Endothelial cell (in vitro differentiated cells): ENCODE measurements around the gene CAST. TPM values are rescaled to one million over a fixed set of nuclear protein-coding genes. Genes with fewer than 3 reads are reported as not detected.
A peak's percentile ranks its signal among the peaks of the same experiment; 100 is the strongest.
"Not testable (repeated sequence)": the region's sequence is repeated elsewhere in the genome, so short reads cannot be mapped to it uniquely, and the experiment has no call there.

Source experiments
- DNase-seq: peaks from one replicate; pipeline ENCODE4 v3.0.0; 2021; ENCODE audit warnings: low spot score
- H3K27ac Mint-ChIP-seq: one replicate; pipeline ENCODE4 v1.8.0; 2021; ENCODE audit warnings: mixed read lengths, inconsistent platforms; ENCODE audit not compliant: unreplicated experiment
- H3K27me3 Mint-ChIP-seq: one replicate; pipeline ENCODE4 v1.8.0; 2021; ENCODE audit warnings: mild to moderate bottlenecking, moderate library complexity, mixed read lengths, inconsistent platforms; ENCODE audit not compliant: unreplicated experiment
- H3K36me3 Mint-ChIP-seq: one replicate; pipeline ENCODE4 v1.8.0; 2021; ENCODE audit warnings: mild to moderate bottlenecking, low read depth, mixed read lengths, inconsistent platforms; ENCODE audit not compliant: unreplicated experiment
- H3K4me1 Mint-ChIP-seq: one replicate; pipeline ENCODE4 v1.8.0; 2021; ENCODE audit warnings: mild to moderate bottlenecking, mixed read lengths, inconsistent platforms; ENCODE audit not compliant: unreplicated experiment
- H3K4me3 Mint-ChIP-seq: one replicate; pipeline ENCODE4 v1.8.0; 2021; ENCODE audit warnings: mild to moderate bottlenecking, mixed read lengths, inconsistent platforms; ENCODE audit not compliant: unreplicated experiment
- H3K9me3 Mint-ChIP-seq: one replicate; pipeline ENCODE4 v1.8.0; 2021; ENCODE audit warnings: mixed read lengths, inconsistent platforms; ENCODE audit not compliant: unreplicated experiment
- CTCF ChIP-seq: fragments of 200-600 bp; sonication (generic); IDR thresholded peaks from one replicate; pipeline ENCODE4 v1.5.0; 2021; ENCODE audit warnings: antibody characterized with exemption; ENCODE audit not compliant: unreplicated experiment
- total RNA-seq: library from RNA; stranded (reverse); fragmentation: NEBNext Ultra II Directional; extraction: Animal tissue kit (Norgen Biotek cat#: 25700); gene quantifications from one replicate; pipeline ENCODE4 v1.2.1, GENCODE V29; 2021; ENCODE audit not compliant: unreplicated experiment

The CAST gene
- total RNA-seq, 1 donor from 2014 or later: 105 TPM

- no peak overlapping the region for H3K4me3 Mint-ChIP-seq
- peaks cover 1% of the 10 kb centered on the region for H3K27me3 Mint-ChIP-seq
- no peak overlapping the region for H3K27ac Mint-ChIP-seq
- DNase-seq: no peak
- no peak for TF ChIP-seq CTCF
- no peaks in the 10 kb centered on the region for H3K4me1 Mint-ChIP-seq
- H3K36me3 Mint-ChIP-seq: peaks cover 46% of the 10 kb centered on the region
- H3K9me3 Mint-ChIP-seq: no peaks in the 10 kb centered on the region
These were observed 79.7 kb downstream of the CAST start for GRCh38 chr5:96741891-96742309.

- H3K4me1 Mint-ChIP-seq: no peaks in the 10 kb centered on the region
- H3K36me3 Mint-ChIP-seq: peaks cover 45% of the 10 kb centered on the region
- no peak overlapping the region for H3K4me3 Mint-ChIP-seq
- no peak for DNase-seq
- H3K27ac Mint-ChIP-seq: no peak overlapping the region
- H3K9me3 Mint-ChIP-seq: no peaks in the 10 kb centered on the region
- TF ChIP-seq CTCF: no peak
- peaks cover 1% of the 10 kb centered on the region for H3K27me3 Mint-ChIP-seq
These were observed 80.4 kb downstream of the CAST start for GRCh38 chr5:96742538-96742937.

- H3K27ac Mint-ChIP-seq: peak overlapping the region; percentile 80
- no peak for DNase-seq
- H3K27me3 Mint-ChIP-seq: peaks cover 1% of the 10 kb centered on the region
- no peaks in the 10 kb centered on the region for H3K4me1 Mint-ChIP-seq
- H3K4me3 Mint-ChIP-seq: no peak overlapping the region
- H3K36me3 Mint-ChIP-seq: peaks cover 42% of the 10 kb centered on the region
- no peaks in the 10 kb centered on the region for H3K9me3 Mint-ChIP-seq
- no peak for TF ChIP-seq CTCF
These were observed 81.0 kb downstream of the CAST start for GRCh38 chr5:96743065-96743768.

GRCh38 chr5:96743805-96744204 lies 81.6 kb downstream of the CAST start:
- Mint-ChIP-seq H3K4me1 (no peaks in the 10 kb centered on the region), H3K36me3 (peaks cover 44% of the 10 kb centered on the region), H3K9me3 (no peaks in the 10 kb centered on the region), H3K27me3 (peaks cover 1% of the 10 kb centered on the region), H3K27ac (peak overlapping the region; percentile 33), H3K4me3 (no peak overlapping the region)
- TF ChIP-seq CTCF: no peak
- no peak for DNase-seq

GRCh38 chr5:96744218-96744617 lies 82.0 kb downstream of the CAST start:
- not testable (repeated sequence) for H3K4me1 Mint-ChIP-seq, H3K4me3 Mint-ChIP-seq, DNase-seq, H3K9me3 Mint-ChIP-seq, H3K27ac Mint-ChIP-seq, H3K27me3 Mint-ChIP-seq
- peaks cover 48% of the 10 kb centered on the region for H3K36me3 Mint-ChIP-seq
